GM21447 (cell line): Measurements from ENCODE around the gene PPOX.

Source experiments
- ATAC-seq: cut with Tn5 transposase; IDR thresholded peaks from one replicate; pipeline ENCODE4 v1.9.1; 2021; ENCODE audit not compliant: unreplicated experiment

Gene PPOX

GRCh38 chr1:161153176-161153575 is 13.1 kb upstream of the PPOX start:
- peak; percentile 8 for ATAC-seq

- ATAC-seq = peak; percentile 86
Observed at GRCh38 chr1:161153682-161154337, 12.4 kb upstream of the PPOX start, which contains the start of gene UFC1. UFC1 (plus strand) TSS chr1:161153978; CDS start chr1:161153998, 20 bp downstream.

- no peak for ATAC-seq
Observed at GRCh38 chr1:161157867-161158266, 8.4 kb upstream of the PPOX start.

GRCh38 chr1:161158316-161159010 is 7.8 kb upstream of the PPOX start:
- ATAC-seq = no peak

GRCh38 chr1:161159087-161159912 is 6.9 kb upstream of the PPOX start, which contains the start of gene USP21:
USP21 (plus strand) TSS chr1:161159500; CDS start chr1:161160641, 1,141 bp downstream.
- peak; percentile 84 for ATAC-seq

- ATAC-seq = no peak
Observed at GRCh38 chr1:161159913-161160243, 6.3 kb upstream of the PPOX start.

GRCh38 chr1:161160671-161161145 is 5.5 kb upstream of the PPOX start:
- ATAC-seq = no peak

- ATAC-seq = no peak
Observed at GRCh38 chr1:161161652-161162051, 4.6 kb upstream of the PPOX start.

- no peak for ATAC-seq
Observed at GRCh38 chr1:161162052-161162451, 4.2 kb upstream of the PPOX start.

GRCh38 chr1:161162806-161163205 is 3.4 kb upstream of the PPOX start:
- no peak for ATAC-seq

GRCh38 chr1:161163793-161164192 is 2.4 kb upstream of the PPOX start:
- ATAC-seq = no peak

- no peak for ATAC-seq
Observed at GRCh38 chr1:161164901-161165610, 1.2 kb upstream of the PPOX start.

- peak; percentile 3 for ATAC-seq
Observed at GRCh38 chr1:161166669-161167548, 683 bp downstream of the PPOX start.

- ATAC-seq = no peak
Observed at GRCh38 chr1:161168906-161169305, 2.7 kb downstream of the PPOX start.

- no peak for ATAC-seq
Observed at GRCh38 chr1:161171191-161171590, 5.0 kb downstream of the PPOX start.

- no peak for ATAC-seq
Observed at GRCh38 chr1:161171696-161172095, 5.5 kb downstream of the PPOX start.

GRCh38 chr1:161172349-161172748 is 6.1 kb downstream of the PPOX start:
- no peak for ATAC-seq

GRCh38 chr1:161172776-161173376 is 6.7 kb downstream of the PPOX start:
- no peak for ATAC-seq

GRCh38 chr1:161173711-161174110 is 7.5 kb downstream of the PPOX start:
- ATAC-seq = no peak

- no peak for ATAC-seq
Observed at GRCh38 chr1:161174911-161175310, 8.7 kb downstream of the PPOX start.
